ENCODE data around the gene DDAH2.

Gene DDAH2

GRCh38 chr6:31690231-31691077 lies 38.6 kb downstream of the DDAH2 start:
- DNase-seq (ENCODE audit: low spot score): no peak

DNA sequence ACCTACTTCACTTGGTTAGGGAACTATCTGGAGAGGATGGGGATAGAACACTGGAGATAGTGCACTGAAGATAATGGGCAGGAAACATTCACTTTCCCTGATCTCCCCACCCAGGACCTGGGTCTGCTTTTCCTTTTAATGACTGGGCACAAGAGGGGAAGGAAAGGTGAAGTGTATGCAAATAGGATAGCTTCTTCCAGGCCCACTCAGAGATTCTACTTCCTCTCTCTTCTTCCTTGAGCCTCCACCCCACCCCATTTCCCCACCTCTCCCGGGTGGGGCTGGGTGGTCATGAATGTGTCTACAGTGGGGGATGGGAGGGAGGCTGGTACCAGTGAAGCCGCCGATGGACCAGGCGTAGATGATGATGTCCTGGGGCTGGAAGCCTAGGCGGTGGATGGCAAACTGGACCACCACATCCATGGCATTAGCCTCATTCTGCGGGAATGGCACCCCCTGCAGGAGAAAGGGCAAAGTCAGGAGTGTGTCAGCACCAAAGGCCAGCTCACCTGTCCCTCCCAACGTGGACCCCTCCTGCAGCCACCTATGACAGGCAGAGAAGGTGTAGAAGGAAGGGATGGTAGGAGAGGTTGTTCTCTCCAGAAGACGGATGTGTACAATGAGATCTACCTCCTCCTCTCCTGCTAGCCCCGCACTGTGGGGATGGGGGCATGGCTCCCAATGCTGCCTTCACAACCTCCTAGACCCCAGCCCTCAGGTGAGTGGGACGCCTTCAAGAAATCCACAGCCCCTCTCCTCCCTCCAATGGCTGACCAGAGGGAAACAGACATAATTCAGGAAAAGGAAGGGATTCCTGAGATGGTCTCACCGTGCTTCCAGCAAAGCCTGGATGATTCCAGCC lies 39.6 kb downstream of the DDAH2 start:
- peak; percentile 21 for DNase-seq (ENCODE audit: low spot score)

DNA sequence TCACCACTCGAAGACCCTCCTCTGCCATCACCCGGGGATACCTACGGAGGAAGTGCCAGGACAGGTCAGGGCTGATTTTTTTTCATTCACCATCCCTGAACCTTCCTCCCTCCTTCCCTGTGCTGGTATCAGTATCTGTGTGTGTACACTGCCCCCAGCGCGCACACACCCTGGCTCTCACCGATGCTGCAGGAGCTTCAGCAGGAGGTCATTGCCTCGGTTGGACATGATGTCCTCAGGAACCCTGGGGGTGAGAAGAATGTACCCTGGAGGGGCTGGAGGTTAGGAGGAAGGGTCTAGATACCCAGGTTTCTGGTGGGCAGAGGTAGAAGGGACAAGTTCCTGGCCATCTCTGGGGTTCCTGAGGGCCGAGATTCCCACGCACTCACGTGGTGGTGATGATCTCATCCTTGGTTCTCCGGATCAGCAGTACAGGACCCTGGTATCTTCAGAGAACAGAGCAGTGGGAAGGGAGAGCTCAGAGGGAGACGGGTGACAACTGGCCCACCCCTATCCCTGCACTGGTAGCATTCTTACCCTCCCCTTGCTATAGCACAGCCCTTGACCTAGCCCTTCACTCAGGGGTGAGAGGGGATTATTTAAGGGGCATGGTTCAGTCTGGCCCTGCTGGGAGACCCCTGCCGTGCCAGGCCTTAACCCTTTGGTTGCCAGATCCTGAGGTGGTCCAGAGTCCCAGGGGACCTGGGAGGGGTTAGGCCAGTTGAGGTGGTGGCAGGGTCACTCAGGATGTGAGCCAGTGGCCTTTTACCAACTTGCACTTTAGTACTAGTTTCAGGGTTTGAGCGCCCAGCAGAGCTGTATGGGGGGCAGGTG lies 41.0 kb downstream of the DDAH2 start:
- no peak for DNase-seq (ENCODE audit: low spot score)

DNA sequence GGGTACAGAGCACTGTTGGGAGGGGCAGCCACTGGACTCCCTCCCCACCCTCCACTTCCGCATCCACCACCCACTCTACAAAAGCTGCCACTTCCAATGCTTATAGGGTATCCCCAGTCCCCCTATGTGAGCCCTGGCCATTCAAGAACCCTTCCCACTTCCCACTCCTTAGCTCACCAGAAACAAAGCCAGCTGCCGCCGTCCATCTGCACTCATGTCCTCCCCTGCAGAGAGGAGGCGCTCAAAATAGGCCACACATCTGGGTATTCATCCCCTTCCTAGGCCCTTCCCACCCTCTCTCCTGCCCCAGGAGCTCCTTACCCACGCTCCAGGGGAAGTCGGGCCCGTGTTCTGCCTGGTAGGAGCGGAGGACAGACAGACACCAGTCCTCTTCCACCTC lies 41.8 kb downstream of the DDAH2 start:
- DNase-seq (ENCODE audit: low spot score): no peak

DNA sequence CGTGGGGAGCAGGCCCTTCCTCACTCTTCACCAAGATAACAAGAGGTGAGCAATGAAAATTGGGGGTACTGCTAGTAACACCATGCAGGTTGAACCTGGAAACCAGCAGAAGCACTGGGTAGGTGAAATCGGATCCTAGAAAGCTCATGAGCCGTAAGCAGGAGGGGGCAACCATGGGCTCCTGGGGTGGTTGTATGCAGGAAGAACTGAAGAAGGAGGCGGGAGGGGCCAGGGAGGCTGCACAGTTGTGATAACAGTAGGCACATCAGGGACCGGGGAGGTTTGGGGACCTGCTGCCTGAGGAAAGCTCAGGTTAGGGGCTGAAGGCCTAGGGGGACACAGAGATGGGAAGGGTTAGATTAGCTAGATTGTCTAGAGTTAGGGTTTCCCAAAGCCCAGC lies 42.6 kb downstream of the DDAH2 start:
- no peak for DNase-seq (ENCODE audit: low spot score)

GRCh38 chr6:31683591-31683990 lies 45.5 kb downstream of the DDAH2 start:
- no peak for DNase-seq (ENCODE audit: low spot score)

- DNase-seq (ENCODE audit: low spot score): peak; percentile 80
These were observed 47.9 kb downstream of the DDAH2 start for GRCh38 chr6:31681135-31681671.

GRCh38 chr6:31680226-31681134 lies 48.6 kb downstream of the DDAH2 start, which contains the start of gene LY6G5C:
Gene LY6G5C, minus strand, starts transcription at chr6:31681067. Its CDS starts 694 bp downstream, at chr6:31680373.
- peak; percentile 90 for DNase-seq (ENCODE audit: low spot score)

DNA sequence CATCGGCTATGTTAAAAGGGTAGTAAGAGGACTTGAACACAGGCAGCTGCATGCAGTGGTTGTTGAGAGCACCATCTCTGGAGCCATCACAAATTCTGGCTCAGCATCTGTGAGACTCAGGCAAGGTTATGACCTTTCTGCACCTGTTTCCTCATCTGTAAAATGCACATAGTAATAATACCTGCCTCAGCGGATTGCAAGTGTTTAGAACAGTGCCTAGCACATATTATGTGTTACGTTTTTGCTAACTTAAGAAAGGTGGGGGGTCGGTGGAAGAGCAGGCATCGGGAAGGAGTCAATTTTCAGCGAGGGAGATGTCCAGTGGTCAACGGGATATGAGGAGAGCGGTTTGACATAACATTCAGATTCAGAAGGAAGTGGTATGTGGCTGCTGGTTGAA lies 51.1 kb downstream of the DDAH2 start:
- no peak for DNase-seq (ENCODE audit: low spot score)
